OCI-LY1 (cell line): ENCODE results near the gene CRNN.

ENCODE experiments used
- H2AFZ ChIP-seq: fragments of 200-600 bp; sonication (generic), shearing (Covaris generic); 2 replicates; pipeline ENCODE4 v1.6.0; 2014; ENCODE audit warnings: antibody characterized with exemption, mild to moderate bottlenecking, low read length
- H3F3A ChIP-seq: fragments of 200-600 bp; sonication (generic), shearing (Covaris generic); 2 replicates; pipeline ENCODE4 v1.6.0; 2014; ENCODE audit warnings: mild to moderate bottlenecking, antibody characterized with exemption, low read length, moderate library complexity; ENCODE audit not compliant: insufficient read depth
- H3K27ac ChIP-seq: fragments of 200-600 bp; sonication (generic); 2 replicates; pipeline ENCODE4 v1.5.1; 2014; ENCODE audit warnings: low read length, mixed run types, mild to moderate bottlenecking, low read depth; ENCODE audit not compliant: poor library complexity, severe bottlenecking
- H3K27me3 ChIP-seq: fragments of 200-600 bp; sonication (generic); 2 replicates; pipeline ENCODE4 v1.6.0; 2014; ENCODE audit warnings: antibody characterized with exemption, mild to moderate bottlenecking, low read length, moderate library complexity; ENCODE audit not compliant: insufficient read depth
- H3K36me3 ChIP-seq: fragments of 200-600 bp; sonication (generic); 2 replicates; pipeline ENCODE4 v1.6.1; 2014; ENCODE audit warnings: mild to moderate bottlenecking, antibody characterized with exemption, low read length, moderate library complexity, mixed read lengths; ENCODE audit not compliant: insufficient read depth
- H3K4me1 ChIP-seq: fragments of 200-600 bp; sonication (generic); 2 replicates; pipeline ENCODE4 v1.5.1; 2014; ENCODE audit warnings: mild to moderate bottlenecking, low read length, moderate library complexity; ENCODE audit not compliant: insufficient read depth, severe bottlenecking
- H3K4me2 ChIP-seq: fragments of 200-600 bp; sonication (generic), shearing (Covaris generic); 2 replicates; pipeline ENCODE4 v1.6.1; 2014; ENCODE audit warnings: low read length
- H3K4me3 ChIP-seq: fragments of 200-600 bp; sonication (generic); 2 replicates; pipeline ENCODE4 v1.5.1; 2014; ENCODE audit warnings: low read length, low read depth, mild to moderate bottlenecking, mixed read lengths; ENCODE audit not compliant: poor library complexity, severe bottlenecking
- H3K79me2 ChIP-seq: fragments of 200-600 bp; shearing (Covaris generic); 2 replicates; pipeline ENCODE4 v1.6.1; 2016; ENCODE audit warnings: mixed run types, low read length, mixed read lengths; ENCODE audit not compliant: insufficient read depth
- H3K9ac ChIP-seq: fragments of 200-600 bp; sonication (generic), shearing (Covaris generic); 2 replicates; pipeline ENCODE4 v1.6.1; 2014; ENCODE audit warnings: mild to moderate bottlenecking, low read length, mixed read lengths
- H3K9me2 ChIP-seq: fragments of 200-600 bp; sonication (generic), shearing (Covaris generic); 2 replicates; pipeline ENCODE4 v1.6.1; 2014; ENCODE audit warnings: low read depth, mild to moderate bottlenecking, low read length, mixed read lengths
- H3K9me3 ChIP-seq: fragments of 200-600 bp; shearing (Covaris generic); 2 replicates; pipeline ENCODE4 v1.6.1; 2014; ENCODE audit warnings: low read length, mixed read lengths
- H4K20me1 ChIP-seq: fragments of 200-600 bp; sonication (generic), shearing (Covaris generic); 2 replicates; pipeline ENCODE4 v1.6.0; 2016; ENCODE audit warnings: mild to moderate bottlenecking, low read length; ENCODE audit not compliant: insufficient read depth
- CTCF ChIP-seq: fragments of 200-600 bp; sonication (generic), shearing (Covaris generic); IDR thresholded peaks from 2 replicates; pipeline ENCODE4 v1.5.1; 2017; ENCODE audit warnings: mild to moderate bottlenecking, antibody characterized with exemption, low read length, moderate library complexity, mixed read lengths
- EZH2 ChIP-seq: fragments of 200-600 bp; sonication (generic), shearing (Covaris generic); IDR thresholded peaks from 2 replicates; pipeline ENCODE4 v1.8.0; 2017; ENCODE audit warnings: borderline replicate concordance, mixed run types, mild to moderate bottlenecking, antibody characterized with exemption, low read length, moderate library complexity, mixed read lengths

CRNN gene

GRCh38 chr1:152386940-152387339 lies 27.1 kb downstream of the CRNN start:
- H2AFZ ChIP-seq, result no peak overlapping the region
- H3K9me2 ChIP-seq, result no peaks in the 10 kb centered on the region
- no peaks in the 10 kb centered on the region for H3K4me1 ChIP-seq
- H3K4me2 ChIP-seq, result no peak overlapping the region
- H3K27ac ChIP-seq, result no peak overlapping the region
- no peak for TF ChIP-seq CTCF
- no peak for TF ChIP-seq EZH2
- no peaks in the 10 kb centered on the region for H3F3A ChIP-seq
- no peaks in the 10 kb centered on the region for H3K9me3 ChIP-seq
- H3K36me3 ChIP-seq, result no peaks in the 10 kb centered on the region
- no peaks in the 10 kb centered on the region for H3K27me3 ChIP-seq
- no peaks in the 10 kb centered on the region for H4K20me1 ChIP-seq
- no peak overlapping the region for H3K4me3 ChIP-seq
- H3K79me2 ChIP-seq, result no peaks in the 10 kb centered on the region
- H3K9ac ChIP-seq, result no peak overlapping the region

GRCh38 chr1:152380932-152381331 lies 33.1 kb downstream of the CRNN start:
- H3K79me2 ChIP-seq, result no peaks in the 10 kb centered on the region
- no peaks in the 10 kb centered on the region for H3K9me3 ChIP-seq
- H3K9ac ChIP-seq, result no peak overlapping the region
- no peak overlapping the region for H3K27ac ChIP-seq
- no peak overlapping the region for H3K4me3 ChIP-seq
- no peaks in the 10 kb centered on the region for H3K27me3 ChIP-seq
- no peaks in the 10 kb centered on the region for H4K20me1 ChIP-seq
- H3K4me2 ChIP-seq, result no peak overlapping the region
- H3K36me3 ChIP-seq, result no peaks in the 10 kb centered on the region
- H3F3A ChIP-seq, result no peaks in the 10 kb centered on the region
- H3K4me1 ChIP-seq, result no peaks in the 10 kb centered on the region
- no peaks in the 10 kb centered on the region for H3K9me2 ChIP-seq
- no peak for TF ChIP-seq CTCF
- TF ChIP-seq EZH2, result no peak
- H2AFZ ChIP-seq, result no peak overlapping the region

GRCh38 chr1:152374451-152374850 lies 39.6 kb downstream of the CRNN start:
- Histone ChIP-seq H3K9me3 (no peaks in the 10 kb centered on the region), H3K27ac (no peak overlapping the region), H4K20me1 (no peaks in the 10 kb centered on the region), H3K27me3 (no peaks in the 10 kb centered on the region), H3K4me3 (no peak overlapping the region), H3K9ac (no peak overlapping the region), H3F3A (no peaks in the 10 kb centered on the region), H3K36me3 (no peaks in the 10 kb centered on the region), H3K9me2 (no peaks in the 10 kb centered on the region), H3K4me2 (no peak overlapping the region), H2AFZ (no peak overlapping the region), H3K79me2 (no peaks in the 10 kb centered on the region), H3K4me1 (no peaks in the 10 kb centered on the region)
- TF ChIP-seq EZH2 (no peak), CTCF (no peak)
